Measurements from ENCODE around the gene ZNF438.

DNA sequence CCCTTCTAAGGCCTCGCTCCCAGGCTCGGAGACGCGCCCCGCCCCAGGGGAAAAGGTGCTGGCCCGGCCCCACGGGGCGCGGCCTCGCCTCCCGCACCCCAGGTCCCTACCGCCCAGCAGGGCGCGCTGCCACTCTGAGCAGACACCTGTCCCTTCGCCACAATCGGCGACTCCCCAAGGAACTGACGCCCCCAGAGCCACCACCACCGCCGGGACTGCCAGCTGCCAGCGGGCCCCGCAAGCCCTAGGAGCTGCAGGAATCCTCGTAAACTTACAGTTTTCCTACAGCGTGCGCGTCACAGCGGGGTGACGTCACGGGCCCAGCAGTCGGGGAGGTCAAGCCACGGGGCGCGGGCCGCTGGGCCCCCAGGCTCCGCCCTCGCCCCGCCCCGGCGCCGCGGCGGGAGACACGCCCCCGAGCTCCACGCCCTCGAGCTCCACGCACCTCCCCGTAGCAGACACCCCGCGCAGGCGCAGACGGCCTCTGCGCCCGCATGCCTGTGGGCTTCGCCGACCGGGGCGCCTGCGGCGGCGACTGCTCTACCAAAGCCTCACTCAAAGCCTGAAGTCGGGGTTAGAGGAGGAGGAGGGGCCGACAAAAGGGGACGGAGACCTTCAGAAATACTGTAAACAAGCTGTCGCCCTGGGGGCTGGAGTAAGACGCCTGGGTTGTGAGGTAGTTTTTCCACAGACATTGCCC, at the start of gene ZNF438:
- TF ChIP-seq, protein P1, sequence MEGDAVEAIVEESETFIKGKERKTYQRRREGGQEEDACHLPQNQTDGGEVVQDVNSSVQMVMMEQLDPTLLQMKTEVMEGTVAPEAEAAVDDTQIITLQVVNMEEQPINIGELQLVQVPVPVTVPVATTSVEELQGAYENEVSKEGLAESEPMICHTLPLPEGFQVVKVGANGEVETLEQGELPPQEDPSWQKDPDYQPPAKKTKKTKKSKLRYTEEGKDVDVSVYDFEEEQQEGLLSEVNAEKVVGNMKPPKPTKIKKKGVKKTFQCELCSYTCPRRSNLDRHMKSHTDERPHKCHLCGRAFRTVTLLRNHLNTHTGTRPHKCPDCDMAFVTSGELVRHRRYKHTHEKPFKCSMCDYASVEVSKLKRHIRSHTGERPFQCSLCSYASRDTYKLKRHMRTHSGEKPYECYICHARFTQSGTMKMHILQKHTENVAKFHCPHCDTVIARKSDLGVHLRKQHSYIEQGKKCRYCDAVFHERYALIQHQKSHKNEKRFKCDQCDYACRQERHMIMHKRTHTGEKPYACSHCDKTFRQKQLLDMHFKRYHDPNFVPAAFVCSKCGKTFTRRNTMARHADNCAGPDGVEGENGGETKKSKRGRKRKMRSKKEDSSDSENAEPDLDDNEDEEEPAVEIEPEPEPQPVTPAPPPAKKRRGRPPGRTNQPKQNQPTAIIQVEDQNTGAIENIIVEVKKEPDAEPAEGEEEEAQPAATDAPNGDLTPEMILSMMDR (IDR thresholded peaks at IDR 0.05): peak; percentile 76
- TF ChIP-seq POLR2AphosphoS5 (IDR thresholded peaks at IDR 0.05; ENCODE audit: low read depth, low read length) (peak; percentile 43; the same call in 1 of the 2 replicates), REST (IDR thresholded peaks at IDR 0.05; ENCODE audit: insufficient read depth in 1 of 2, low read depth in 2 of 2, low read length in 1 of 2) (no peak)

Measured in Panc1 (cell line).